Measurements from ENCODE around the gene DVL1. TPM values are rescaled to one million over a fixed set of nuclear protein-coding genes. Genes with fewer than 3 reads are reported as not detected.
A peak's percentile ranks its signal among the peaks of the same experiment; 100 is the strongest.

The DVL1 gene
- total and polyA plus RNA-seq, 2 of the 13 experiments (the other 11 are each of a cell fraction or from before 2014, with no cell fraction given): 30.8 to 60.4 TPM

- no peaks in the 10 kb centered on the region for H3K4me1 ChIP-seq (ENCODE audit: insufficient read depth, low read length)
- H3K27ac ChIP-seq (ENCODE audit: extremely low read length, insufficient read depth, low read length): no peak overlapping the region
- no peaks in the 10 kb centered on the region for H3K9me3 ChIP-seq (ENCODE audit: low read length)
- FAIRE-seq (no peak), ATAC-seq (no peak), DNase-seq (ENCODE audit: low spot score) (no peak)
- peaks cover 40 to 96% of the 10 kb centered on the region in 2 experiments for H3K36me3 ChIP-seq (replicated peaks in 1 of 2; ENCODE audit: control insufficient read depth in 1 of 2, insufficient read depth in 2 of 2, low read length in 2 of 2)
- intact Hi-C loops (cut with micrococcal nuclease; ENCODE audit: unreplicated experiment): no loop called here
- ChIA-PET CTCF (ENCODE audit: low intra/inter-chr PET ratio, low total read pairs) (no interaction called here), POLR2A (interaction anchor here (6.1 kb wide), 1 partner anchor 10 kb away, joined by 43 read pairs; the partner anchor contains the start of gene CCNL2)
- peaks cover 15% of the 10 kb centered on the region for H3K79me2 ChIP-seq (ENCODE audit: insufficient read depth, low read length)
- H3K4me3 ChIP-seq (replicated peaks in 1 of 3; ENCODE audit: insufficient read depth in 1 of 3, low read depth in 2 of 3, low read length in 3 of 3): no peak overlapping the region
- TF ChIP-seq ZSCAN12 (CRISPR knock-in tag; IDR thresholded peaks at IDR 0.05) (no peak), SMARCC2 (IDR thresholded peaks at IDR 0.05) (no peak), ZNF256 (CRISPR knock-in tag; conservative IDR thresholded peaks at IDR 0.05) (no peak), SPEN (CRISPR knock-in tag; IDR thresholded peaks at IDR 0.05; ENCODE audit: low read depth) (no peak), RAD21 (CRISPR knock-in tag; IDR thresholded peaks at IDR 0.05) (no peak), ZNF160 (CRISPR knock-in tag; IDR thresholded peaks at IDR 0.05) (no peak), ZNF552 (CRISPR knock-in tag; IDR thresholded peaks at IDR 0.05; ENCODE audit: borderline replicate concordance) (no peak), ZNF660 (CRISPR knock-in tag; IDR thresholded peaks at IDR 0.05; ENCODE audit: borderline replicate concordance, low read depth) (no peak), AHDC1 (CRISPR knock-in tag; IDR thresholded peaks at IDR 0.05; ENCODE audit: borderline replicate concordance) (no peak)
- TF ChIP-seq, protein P1, sequence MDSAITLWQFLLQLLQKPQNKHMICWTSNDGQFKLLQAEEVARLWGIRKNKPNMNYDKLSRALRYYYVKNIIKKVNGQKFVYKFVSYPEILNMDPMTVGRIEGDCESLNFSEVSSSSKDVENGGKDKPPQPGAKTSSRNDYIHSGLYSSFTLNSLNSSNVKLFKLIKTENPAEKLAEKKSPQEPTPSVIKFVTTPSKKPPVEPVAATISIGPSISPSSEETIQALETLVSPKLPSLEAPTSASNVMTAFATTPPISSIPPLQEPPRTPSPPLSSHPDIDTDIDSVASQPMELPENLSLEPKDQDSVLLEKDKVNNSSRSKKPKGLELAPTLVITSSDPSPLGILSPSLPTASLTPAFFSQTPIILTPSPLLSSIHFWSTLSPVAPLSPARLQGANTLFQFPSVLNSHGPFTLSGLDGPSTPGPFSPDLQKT (CRISPR knock-in tag; IDR thresholded peaks at IDR 0.05; ENCODE audit: borderline replicate concordance): no peak
- H3K27me3 ChIP-seq (ENCODE audit: control insufficient read depth in 1 of 2, insufficient read depth in 2 of 2, low read length in 2 of 2): no peaks in the 10 kb centered on the region
- no peak overlapping the region for H2AFZ ChIP-seq (ENCODE audit: low read length)
- no peak overlapping the region for H3K9ac ChIP-seq (ENCODE audit: insufficient read depth, low read depth, low read length)
- 98% methylated on average over 12 of the region's 12 CpGs for WGBS (ENCODE audit: low lambda C conversion rate)
- H3K4me2 ChIP-seq (ENCODE audit: low read depth, low read length): no peak overlapping the region
- in situ Hi-C loops (cut with HindIII; ENCODE audit: extremely low pct_ligation_motif_present, low pct_unique_long_range_greater_than_20kb): no loop called here
- BruUV-seq (replicated peaks): TSS peak; percentile 29
- H4K20me1 ChIP-seq (ENCODE audit: insufficient read depth, low read length): no peaks in the 10 kb centered on the region; the same call in 1 of the 2 replicates
These were observed 41.5 kb upstream of the DVL1 start for GRCh38 chr1:1390675-1391074.

All from HepG2 (cell line).